Mononuclear cell (primary cell): Measurements from ENCODE around the gene MED15. TPM values are rescaled to one million over a fixed set of nuclear protein-coding genes. Genes with fewer than 3 reads are reported as not detected.

Source experiments
- H3K27me3 ChIP-seq: 2 replicates; pipeline ENCODE4 v1.6.0; 2011; ENCODE audit warnings: low read length, control low read depth; ENCODE audit not compliant: insufficient read depth
- H3K4me1 ChIP-seq: 2 replicates; pipeline ENCODE4 v1.5.1; 2011; ENCODE audit warnings: mild to moderate bottlenecking, low read length, control low read depth; ENCODE audit not compliant: insufficient read depth
- H3K4me3 ChIP-seq: 2 replicates; pipeline ENCODE4 v1.5.1; 2011; ENCODE audit warnings: mild to moderate bottlenecking, low read length, moderate library complexity
- H3K9me3 ChIP-seq: 2 replicates; pipeline ENCODE4 v1.5.1; 2011; ENCODE audit warnings: low read depth, mild to moderate bottlenecking, control low read depth, low read length
- total RNA-seq: library from RNA; depleted of rRNA; stranded (reverse); fragments of >200 nt; gene quantifications from one replicate; pipeline ENCODE4 v1.2.3, GENCODE V29; 2012

MED15 gene
- total RNA-seq, 1 donor: 93.5 TPM

DNA sequence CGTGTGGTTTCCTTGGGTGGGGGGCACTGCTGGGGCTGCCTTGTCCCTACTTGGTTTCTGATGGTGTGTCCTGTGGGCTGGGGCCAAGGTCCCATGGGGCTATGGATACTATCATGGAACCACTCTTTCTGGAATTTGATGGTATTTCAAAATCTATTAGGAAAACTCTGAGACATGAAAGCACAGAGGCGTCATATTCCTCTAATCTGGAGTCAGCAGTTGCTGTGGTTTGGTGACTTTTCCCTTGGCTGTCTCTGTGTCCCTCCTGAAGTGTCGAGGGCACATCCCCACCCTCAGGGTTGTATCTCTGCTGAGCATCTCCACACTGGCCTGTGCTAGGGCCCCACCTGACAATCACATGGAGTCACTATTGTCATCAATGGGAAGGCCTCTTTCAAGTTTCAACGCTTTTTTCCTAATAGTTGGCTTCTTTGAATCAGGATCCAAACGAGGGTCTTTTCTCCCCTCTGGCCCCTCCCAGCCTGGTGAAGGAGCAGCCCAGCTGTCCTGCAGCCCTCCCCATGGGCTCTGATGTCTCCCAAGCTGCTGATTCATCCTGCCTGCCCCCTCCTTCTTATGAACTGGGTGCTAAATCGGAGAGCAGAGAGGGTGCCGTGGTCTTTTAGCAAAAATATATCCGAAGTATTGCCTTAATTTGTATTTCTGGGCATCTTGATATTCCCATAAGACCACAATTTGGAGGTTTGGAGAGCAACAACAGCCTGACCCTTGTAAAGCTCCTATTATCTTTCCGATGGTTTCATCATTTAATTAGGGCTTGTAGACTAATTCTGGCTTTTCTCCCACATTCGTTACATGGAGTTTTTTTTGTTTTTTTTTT lies 38.5 kb downstream of the MED15 start:
- Histone ChIP-seq H3K4me1 (peaks cover 55% of the 10 kb centered on the region), H3K4me3 (no peak overlapping the region), H3K9me3 (no peaks in the 10 kb centered on the region), H3K27me3 (no peaks in the 10 kb centered on the region)

DNA sequence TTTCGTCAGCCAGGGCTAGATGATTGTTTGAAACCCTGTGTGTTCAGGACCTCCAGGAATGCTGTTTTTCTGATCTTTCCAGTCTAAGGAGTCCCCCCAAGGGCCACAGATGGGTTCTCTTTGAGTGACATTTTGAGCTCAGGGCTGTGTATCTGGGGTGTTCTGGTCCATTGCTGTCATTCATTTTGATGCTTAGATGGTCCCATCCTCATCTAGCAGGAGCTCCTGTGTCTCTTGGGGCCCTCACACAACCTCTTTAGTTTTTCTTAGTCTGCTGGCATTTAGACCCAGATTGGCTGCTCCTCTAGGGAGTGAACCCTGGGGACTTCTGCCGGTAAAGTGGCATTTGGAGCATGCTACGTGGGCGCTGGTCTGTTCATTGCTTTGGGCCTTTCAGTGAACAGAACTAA lies 39.1 kb downstream of the MED15 start:
- Histone ChIP-seq H3K9me3 (no peaks in the 10 kb centered on the region), H3K4me1 (peaks cover 61% of the 10 kb centered on the region), H3K27me3 (no peaks in the 10 kb centered on the region), H3K4me3 (no peak overlapping the region)

DNA sequence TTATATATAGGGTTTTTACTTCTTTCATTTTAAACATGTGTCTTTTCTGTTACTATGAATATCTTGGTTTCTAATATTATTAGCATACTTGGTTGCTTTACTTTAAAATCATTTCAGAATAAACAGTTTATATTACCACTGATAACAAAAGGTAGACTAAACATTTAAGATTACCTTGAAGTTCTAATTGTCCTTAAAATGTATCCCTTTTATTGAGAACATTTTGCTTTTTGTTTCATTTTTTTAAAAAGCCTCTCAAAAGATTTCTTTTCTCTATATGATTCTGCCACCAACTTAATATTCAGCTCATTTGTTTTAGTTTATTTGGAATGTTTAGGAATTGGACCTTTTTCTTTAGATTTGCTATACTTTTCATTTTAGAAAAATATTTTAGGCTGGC lies 39.6 kb downstream of the MED15 start:
- Histone ChIP-seq H3K4me3 (no peak overlapping the region), H3K9me3 (no peaks in the 10 kb centered on the region), H3K4me1 (peaks cover 65% of the 10 kb centered on the region), H3K27me3 (no peaks in the 10 kb centered on the region)

DNA sequence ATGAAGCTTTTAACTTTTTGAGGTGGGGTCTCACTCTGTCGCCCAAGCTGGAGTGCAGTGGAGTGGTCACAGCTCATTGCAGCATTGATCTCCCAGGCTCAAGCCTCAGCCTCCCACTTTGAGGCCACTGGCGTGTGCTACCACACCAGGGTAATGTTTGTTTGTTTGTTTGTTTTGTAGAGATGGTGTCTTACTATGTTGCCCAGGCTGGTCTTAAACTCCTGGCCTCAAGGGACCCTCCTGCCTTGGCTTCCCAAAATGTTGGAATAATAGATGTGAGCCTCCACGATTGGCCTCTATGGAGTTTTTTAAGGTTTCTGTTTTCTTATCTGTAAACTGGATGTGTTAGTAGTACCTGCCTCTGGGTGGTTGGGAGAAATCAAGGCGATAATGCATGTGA lies 41.4 kb downstream of the MED15 start:
- H3K4me1 ChIP-seq: peaks cover 79% of the 10 kb centered on the region
- H3K4me3 ChIP-seq: no peak overlapping the region
- H3K27me3 ChIP-seq: no peaks in the 10 kb centered on the region
- no peaks in the 10 kb centered on the region for H3K9me3 ChIP-seq

DNA sequence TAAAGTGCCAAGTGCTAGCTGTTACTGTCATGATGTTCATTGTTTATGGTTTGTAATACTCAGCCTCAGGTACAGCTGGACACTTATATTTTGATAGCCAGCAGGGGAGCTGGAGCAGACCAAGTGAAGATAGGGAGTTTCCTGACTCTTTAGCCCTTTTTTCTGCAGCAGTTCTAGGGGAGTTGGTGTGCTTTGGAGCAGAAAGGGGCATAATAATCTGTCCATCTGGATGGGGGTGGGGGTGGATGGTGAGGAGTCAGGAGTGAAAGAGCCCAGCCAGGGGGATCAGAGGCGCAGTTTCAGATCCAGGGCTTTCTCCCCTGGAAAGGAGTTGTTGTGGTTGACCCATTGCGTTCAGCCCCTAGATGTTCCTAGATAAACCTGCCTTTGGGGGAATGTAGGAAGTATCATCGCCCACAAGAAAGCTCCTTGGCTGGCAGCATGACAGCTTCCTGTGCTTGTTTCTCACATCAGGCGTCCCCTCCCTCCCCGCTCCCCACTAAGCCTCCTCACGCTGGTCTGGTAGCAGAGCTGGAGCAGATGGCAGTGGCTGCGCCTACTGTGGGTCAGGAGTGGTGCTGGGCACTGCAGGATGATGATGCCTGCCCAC lies 41.9 kb downstream of the MED15 start:
- no peaks in the 10 kb centered on the region for H3K27me3 ChIP-seq
- peaks cover 82% of the 10 kb centered on the region for H3K4me1 ChIP-seq
- no peaks in the 10 kb centered on the region for H3K9me3 ChIP-seq
- H3K4me3 ChIP-seq: no peak overlapping the region

DNA sequence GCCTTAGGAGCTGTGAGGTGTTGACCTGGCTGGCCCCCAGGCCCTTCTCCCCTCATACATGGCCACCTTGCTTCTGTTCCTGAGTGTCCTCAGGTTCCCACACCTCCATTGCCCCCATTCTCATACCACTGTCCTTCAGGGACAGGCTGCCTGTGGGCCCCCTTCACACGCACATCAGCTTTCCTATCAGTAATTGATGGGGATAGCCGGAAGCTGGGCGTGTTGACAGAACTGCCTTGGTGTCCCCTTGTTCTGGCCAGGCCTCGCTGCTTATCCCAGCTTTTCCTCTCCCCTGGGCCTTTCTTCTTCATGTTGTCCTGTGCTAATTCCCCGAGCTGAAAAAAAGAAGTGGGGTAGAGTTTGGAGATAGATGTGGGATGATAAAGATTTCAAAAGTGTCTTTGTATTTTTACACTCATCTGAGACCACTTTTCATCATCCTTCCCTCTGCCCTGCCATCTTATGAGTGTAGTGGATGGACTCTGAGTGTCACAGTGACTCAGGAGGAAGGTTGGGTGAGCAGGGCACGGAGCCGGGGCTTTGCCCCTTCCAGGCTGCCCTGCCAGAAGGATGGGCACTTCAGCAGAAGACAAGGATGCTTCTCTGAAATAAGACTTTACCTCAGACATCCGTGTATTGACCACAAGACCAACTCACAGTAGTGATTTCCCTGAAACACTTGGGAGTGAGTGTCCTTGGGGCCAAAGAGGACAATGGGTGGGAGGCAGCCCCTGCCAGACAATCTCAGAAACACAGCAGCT lies 42.8 kb downstream of the MED15 start:
- no peaks in the 10 kb centered on the region for H3K27me3 ChIP-seq
- no peak overlapping the region for H3K4me3 ChIP-seq
- H3K4me1 ChIP-seq: peaks cover 82% of the 10 kb centered on the region
- no peaks in the 10 kb centered on the region for H3K9me3 ChIP-seq

DNA sequence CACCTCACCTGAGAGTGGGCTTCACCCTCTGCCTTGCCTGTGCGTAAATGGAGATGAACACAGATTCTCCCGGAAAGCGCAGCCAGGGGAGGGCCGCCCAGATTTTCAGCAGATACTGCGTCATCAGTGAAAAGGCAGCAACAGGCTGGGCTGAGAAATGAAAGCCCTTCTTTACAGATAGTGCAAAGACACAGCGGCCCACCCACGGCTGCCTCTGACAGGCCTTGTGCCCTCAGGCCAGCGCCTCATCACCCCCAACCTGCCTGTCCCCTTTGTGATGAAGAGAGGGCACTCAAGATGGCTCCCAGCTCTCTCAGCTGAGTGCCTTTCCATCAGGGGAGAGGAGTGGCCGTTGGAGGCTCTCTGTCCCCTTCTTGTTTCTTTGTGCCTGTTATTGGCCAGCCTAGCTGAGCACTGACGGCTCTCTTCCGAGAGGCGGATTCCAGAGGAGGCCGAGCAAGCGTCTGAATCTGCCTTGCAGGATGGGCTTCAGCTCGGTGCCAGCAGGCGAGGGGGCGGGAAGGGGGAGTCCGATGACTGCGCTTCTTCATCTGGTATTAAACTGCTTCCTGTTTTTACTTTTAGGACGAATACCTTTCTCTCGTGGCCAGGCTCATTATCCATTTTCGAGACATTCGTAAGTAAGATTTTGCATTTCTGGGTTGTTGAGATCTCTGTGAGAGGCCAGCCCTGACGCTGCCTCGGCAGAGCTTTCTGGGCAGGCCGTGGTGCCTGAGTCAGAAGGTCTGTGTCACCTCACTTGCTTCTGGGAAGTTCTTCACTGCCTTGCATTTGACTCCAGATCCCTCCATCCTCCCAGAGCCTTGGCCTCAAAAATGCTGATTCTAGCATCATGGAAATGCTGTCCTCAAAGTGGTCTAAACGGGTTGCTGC lies 43.7 kb downstream of the MED15 start:
- Histone ChIP-seq H3K4me1 (peaks cover 82% of the 10 kb centered on the region), H3K4me3 (no peak overlapping the region), H3K27me3 (no peaks in the 10 kb centered on the region), H3K9me3 (no peaks in the 10 kb centered on the region)

DNA sequence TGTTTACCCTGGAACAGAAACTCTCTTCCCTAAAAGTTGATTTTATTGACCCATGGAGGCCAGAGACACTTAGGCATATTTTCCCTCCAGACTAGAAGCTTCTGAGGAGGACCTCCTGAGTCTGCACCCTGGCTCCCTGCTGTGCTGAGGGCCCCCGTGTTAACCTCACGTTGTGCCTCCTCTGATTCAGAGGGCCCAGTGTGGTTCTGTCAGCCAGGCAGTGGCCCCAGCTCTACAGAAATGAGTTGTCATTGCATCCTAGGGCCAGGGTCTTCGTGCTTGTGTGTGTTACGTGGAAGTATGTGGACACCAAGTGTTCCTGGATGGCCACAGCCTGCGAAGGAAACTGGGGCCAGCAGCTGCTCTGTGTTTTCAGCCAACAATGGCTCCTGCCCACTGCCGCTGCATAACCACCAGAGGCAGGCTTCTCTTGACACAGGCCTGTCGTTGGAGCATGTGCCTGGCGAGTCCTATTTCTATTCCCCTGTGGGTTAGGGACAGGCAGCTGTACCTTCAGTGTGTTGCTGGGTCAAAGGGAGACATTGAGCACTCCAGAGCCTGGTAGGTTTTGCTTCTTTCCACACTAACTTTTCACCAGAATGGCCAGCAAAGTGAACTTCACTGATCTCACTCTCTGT lies 44.5 kb downstream of the MED15 start:
- Histone ChIP-seq H3K4me3 (no peak overlapping the region), H3K27me3 (no peaks in the 10 kb centered on the region), H3K4me1 (peaks cover 84% of the 10 kb centered on the region)

DNA sequence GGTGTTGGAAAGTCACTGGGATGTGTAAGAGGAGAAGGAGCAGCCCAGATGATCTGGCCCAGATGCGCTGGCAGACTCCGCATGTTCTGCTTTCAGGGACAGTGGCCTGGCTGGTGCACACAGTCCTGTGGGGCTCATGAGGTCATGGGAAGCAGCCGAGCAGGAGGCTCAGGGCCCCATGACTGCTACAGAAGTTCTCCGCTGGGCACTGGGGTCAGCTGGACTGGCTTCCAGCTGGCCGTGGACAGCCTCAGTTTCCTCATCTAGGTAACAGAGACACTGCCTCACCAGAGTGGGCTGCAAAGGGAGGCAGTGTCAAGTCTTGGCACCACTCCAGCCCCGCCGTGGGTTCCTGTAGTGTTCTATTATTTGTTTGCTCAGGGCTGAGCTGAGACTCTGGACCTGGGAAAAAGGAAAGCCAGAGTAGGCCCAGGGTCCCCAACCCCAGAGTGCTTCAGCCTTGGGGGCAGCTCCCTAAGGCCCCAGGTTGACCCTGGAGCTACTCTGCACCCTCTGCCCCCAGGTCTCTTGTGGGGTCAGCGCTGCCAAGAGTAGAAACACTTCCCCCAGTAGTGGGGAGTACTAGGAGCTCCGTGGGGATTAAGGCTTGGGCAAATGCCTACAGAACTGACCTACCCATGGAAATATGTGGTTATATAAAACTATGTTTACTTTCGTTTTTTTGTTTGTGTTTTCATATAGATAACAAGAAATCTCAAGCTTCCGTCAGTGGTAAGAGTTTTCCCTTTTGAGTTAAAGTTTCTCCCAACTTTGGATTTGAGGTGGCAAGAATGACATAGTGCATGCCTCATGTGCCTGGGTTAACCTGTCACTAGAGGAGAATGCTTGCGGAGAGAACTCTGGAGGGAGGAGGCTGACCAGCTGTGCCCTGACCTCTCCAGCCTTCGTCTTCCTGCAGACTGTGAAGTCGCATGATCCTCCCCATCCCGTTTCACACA lies 45.3 kb downstream of the MED15 start:
- H3K9me3 ChIP-seq: no peaks in the 10 kb centered on the region
- H3K4me3 ChIP-seq: no peak overlapping the region
- no peaks in the 10 kb centered on the region for H3K27me3 ChIP-seq
- H3K4me1 ChIP-seq: peaks cover 88% of the 10 kb centered on the region

More for the DNA sequence above, 44.5 kb downstream of the MED15 start:
- H3K9me3 ChIP-seq: no peaks in the 10 kb centered on the region

DNA sequence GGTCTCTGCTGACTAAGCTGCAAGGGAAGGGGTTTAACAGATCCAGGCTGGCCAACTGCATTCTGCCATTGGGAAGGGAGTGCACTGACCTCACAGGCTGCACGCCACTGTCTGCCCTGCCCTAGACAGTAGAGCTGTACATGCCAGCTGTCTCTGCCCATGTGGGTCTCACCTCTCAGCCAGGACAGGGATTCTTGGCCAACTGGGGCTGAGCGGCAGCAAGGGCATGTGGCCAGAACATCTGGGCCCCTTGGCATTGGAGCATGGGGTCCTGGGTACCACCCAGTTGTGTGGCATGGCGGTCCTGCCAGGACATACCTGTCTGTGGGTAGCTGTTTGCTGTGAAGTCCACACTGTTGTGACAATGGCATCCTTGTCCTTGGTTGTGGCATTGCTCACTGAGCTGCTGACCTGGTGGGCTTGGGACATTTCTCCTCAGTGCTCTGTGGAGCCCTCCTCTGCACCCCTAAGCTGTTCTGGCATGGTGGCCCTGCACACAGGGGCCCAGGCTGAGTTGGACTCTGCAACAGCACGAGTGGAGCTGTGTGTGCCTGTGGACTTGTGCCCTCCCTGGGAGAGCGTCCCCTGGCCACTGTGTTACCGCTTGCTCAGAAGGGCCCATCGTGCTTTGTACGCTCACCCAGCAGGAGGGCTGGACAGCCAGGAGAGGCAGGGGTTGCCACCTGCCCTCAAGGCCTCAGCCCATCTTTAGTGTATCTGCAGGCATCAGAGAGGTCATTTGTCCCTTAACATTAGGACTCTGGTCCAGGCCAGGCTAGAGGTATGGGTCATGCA lies 46.7 kb downstream of the MED15 start:
- peaks cover 87% of the 10 kb centered on the region for H3K4me1 ChIP-seq

DNA sequence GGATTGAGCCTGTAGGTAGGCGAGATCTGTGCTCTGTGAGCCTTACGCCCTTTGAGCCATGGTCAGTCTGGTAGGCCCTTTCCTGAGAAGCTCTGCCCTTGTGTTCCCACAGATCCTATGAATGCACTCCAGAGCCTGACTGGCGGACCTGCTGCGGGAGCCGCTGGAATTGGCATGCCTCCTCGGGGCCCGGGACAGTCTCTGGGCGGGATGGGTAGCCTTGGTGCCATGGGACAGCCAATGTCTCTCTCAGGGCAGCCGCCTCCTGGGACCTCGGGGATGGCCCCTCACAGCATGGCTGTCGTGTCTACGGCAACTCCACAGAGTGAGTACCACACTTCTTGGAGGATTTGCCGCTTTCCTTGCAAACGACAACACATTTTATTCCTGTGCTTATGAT lies 47.4 kb downstream of the MED15 start:
- H3K4me3 ChIP-seq: no peak overlapping the region
- peaks cover 80% of the 10 kb centered on the region for H3K4me1 ChIP-seq
- no peaks in the 10 kb centered on the region for H3K9me3 ChIP-seq
- H3K27me3 ChIP-seq: no peaks in the 10 kb centered on the region

More for the DNA sequence above, 46.7 kb downstream of the MED15 start:
- no peak overlapping the region for H3K4me3 ChIP-seq
- no peaks in the 10 kb centered on the region for H3K27me3 ChIP-seq
- H3K9me3 ChIP-seq: no peaks in the 10 kb centered on the region

DNA sequence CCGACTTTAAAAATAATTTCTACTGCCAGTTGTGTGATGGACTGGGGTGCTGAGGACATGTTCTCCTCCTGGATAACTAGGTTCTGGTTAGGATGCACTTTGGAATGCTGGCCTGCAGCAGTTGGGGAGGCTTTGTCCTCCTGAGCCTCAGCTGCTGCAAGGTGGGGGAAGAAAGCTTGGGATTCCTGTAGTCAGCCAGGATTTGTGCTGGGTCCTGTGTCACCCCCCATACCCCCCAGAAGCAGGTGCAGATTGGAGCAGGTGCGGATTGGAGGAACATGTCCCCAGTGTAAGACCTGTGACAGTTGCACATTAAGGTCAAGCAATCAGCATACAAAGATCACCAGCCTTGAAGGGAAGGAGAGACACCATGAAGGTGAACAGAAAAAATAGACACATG lies 51.1 kb downstream of the MED15 start:
- Histone ChIP-seq H3K27me3 (no peaks in the 10 kb centered on the region), H3K4me3 (no peak overlapping the region), H3K9me3 (no peaks in the 10 kb centered on the region), H3K4me1 (peaks cover 46% of the 10 kb centered on the region)
